Measurements from ENCODE around the gene RPS6KL1.

The RPS6KL1 gene

DNA sequence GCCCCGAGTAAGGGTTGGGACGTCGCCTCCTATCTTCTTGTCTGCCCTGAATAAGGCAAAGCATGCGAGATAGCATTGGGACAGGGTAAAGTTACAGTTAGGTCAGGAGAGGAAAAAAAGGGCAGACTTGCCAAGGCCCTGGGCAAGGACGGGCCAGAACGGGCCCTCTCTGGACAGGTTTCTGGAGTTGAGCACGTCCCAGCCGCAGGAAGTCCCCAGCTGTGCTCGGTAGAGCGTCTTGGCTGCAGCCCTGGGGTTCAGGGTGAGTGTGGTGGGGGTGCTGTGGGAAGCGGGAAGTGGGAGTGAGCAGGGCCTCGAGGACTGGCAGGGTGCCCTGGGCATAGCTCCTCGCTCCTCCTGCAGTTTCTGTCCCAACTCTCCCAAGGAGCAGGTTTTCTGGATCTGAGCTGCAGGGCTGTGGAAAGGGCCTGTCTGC is 5.4 kb downstream of the RPS6KL1 start:
- Histone ChIP-seq H3K18ac (ENCODE audit: low read depth in 1 of 2, low read length in 2 of 2) (no peak overlapping the region), H2BK15ac (ENCODE audit: low read depth, poor library complexity, severe bottlenecking) (no peak overlapping the region), H3K4me2 (ENCODE audit: low read length, poor library complexity, severe bottlenecking) (peak overlapping the region; percentile 35), H3K27me3 (ENCODE audit: control insufficient read depth in 1 of 2, insufficient read depth in 1 of 2, low read length in 2 of 2) (no peaks in the 10 kb centered on the region), H4K91ac (ENCODE audit: low read length) (no peak overlapping the region), H3K79me1 (replicated peaks; ENCODE audit: low read length, poor library complexity, severe bottlenecking) (no peaks in the 10 kb centered on the region), H3K14ac (ENCODE audit: low read length in 2 of 2) (no peak overlapping the region), H2AFZ (ENCODE audit: low read depth, low read length) (no peak overlapping the region), H3K23ac (ENCODE audit: low read length in 2 of 2) (no peak overlapping the region), H3K27ac (ENCODE audit: low read length, poor library complexity, severe bottlenecking) (no peak overlapping the region), H3K36me3 (ENCODE audit: control insufficient read depth in 1 of 2, insufficient read depth in 2 of 2, low read depth in 1 of 2, low read length in 2 of 2) (peaks cover 0 to 2% of the 10 kb centered on the region in 2 experiments), H3K4me1 (ENCODE audit: control insufficient read depth, insufficient read depth, low read depth, low read length) (peaks cover 34% of the 10 kb centered on the region), H2AK5ac (ENCODE audit: low read length, severe bottlenecking) (no peak overlapping the region), H2BK5ac (ENCODE audit: low read depth, low read length, poor library complexity, severe bottlenecking) (no peak overlapping the region), H4K8ac (ENCODE audit: low read length) (no peak overlapping the region), H3K9me3 (ENCODE audit: control insufficient read depth, low read length) (no peaks in the 10 kb centered on the region), H3K4me3 (ENCODE audit: insufficient read depth in 1 of 2, low read depth in 1 of 2, low read length in 2 of 2) (no peak overlapping the region), H2BK120ac (ENCODE audit: low read depth, low read length) (no peak overlapping the region), H2BK12ac (ENCODE audit: low read length in 2 of 2) (no peak overlapping the region), H3K9ac (ENCODE audit: low read length) (no peak overlapping the region), H3K4ac (ENCODE audit: low read depth in 1 of 2, low read length in 2 of 2) (no peak overlapping the region)
- DNase-seq: no peak
- 97% methylated on average over 12 of the region's 13 CpGs for WGBS

DNA sequence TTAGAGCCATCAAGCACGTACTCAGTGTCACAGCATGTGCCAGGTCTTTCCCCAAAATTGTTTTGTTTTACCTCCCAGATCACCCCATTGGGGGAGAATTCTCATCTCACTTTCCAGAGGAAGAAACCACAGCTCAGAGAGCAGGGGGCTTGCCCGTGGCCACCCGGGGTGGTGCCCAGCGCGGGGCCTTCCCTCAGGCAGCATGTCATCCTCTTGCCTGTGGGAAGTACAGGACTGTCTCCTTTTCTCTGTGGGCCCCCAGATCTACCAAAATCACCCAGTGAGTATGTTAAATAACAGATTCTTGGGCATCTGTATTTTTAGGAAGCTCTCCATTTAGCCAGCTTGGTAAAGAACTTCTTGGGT is 5.9 kb downstream of the RPS6KL1 start:
- Histone ChIP-seq H3K27ac (ENCODE audit: low read length, poor library complexity, severe bottlenecking) (no peak overlapping the region), H3K27me3 (ENCODE audit: control insufficient read depth in 1 of 2, insufficient read depth in 1 of 2, low read length in 2 of 2) (no peaks in the 10 kb centered on the region), H2BK15ac (ENCODE audit: low read depth, poor library complexity, severe bottlenecking) (no peak overlapping the region), H2BK12ac (ENCODE audit: low read length in 2 of 2) (no peak overlapping the region), H2AK5ac (ENCODE audit: low read length, severe bottlenecking) (peak overlapping the region; percentile 10), H3K4me1 (ENCODE audit: control insufficient read depth, insufficient read depth, low read depth, low read length) (peaks cover 30% of the 10 kb centered on the region), H3K4me2 (ENCODE audit: low read length, poor library complexity, severe bottlenecking) (no peak overlapping the region), H3K14ac (ENCODE audit: low read length in 2 of 2) (no peak overlapping the region), H4K8ac (ENCODE audit: low read length) (no peak overlapping the region), H3K36me3 (ENCODE audit: control insufficient read depth in 1 of 2, insufficient read depth in 2 of 2, low read depth in 1 of 2, low read length in 2 of 2) (peaks cover 0 to 2% of the 10 kb centered on the region in 2 experiments), H2AFZ (ENCODE audit: low read depth, low read length) (no peak overlapping the region), H2BK5ac (ENCODE audit: low read depth, low read length, poor library complexity, severe bottlenecking) (no peak overlapping the region), H3K18ac (ENCODE audit: low read depth in 1 of 2, low read length in 2 of 2) (no peak overlapping the region), H4K91ac (ENCODE audit: low read length) (no peak overlapping the region), H3K4ac (ENCODE audit: low read depth in 1 of 2, low read length in 2 of 2) (no peak overlapping the region), H3K4me3 (ENCODE audit: insufficient read depth in 1 of 2, low read depth in 1 of 2, low read length in 2 of 2) (no peak overlapping the region), H3K9me3 (ENCODE audit: control insufficient read depth, low read length) (no peaks in the 10 kb centered on the region), H2BK120ac (ENCODE audit: low read depth, low read length) (no peak overlapping the region), H3K79me1 (replicated peaks; ENCODE audit: low read length, poor library complexity, severe bottlenecking) (no peaks in the 10 kb centered on the region), H3K9ac (ENCODE audit: low read length) (no peak overlapping the region), H3K23ac (ENCODE audit: low read length in 2 of 2) (no peak overlapping the region)
- 91% methylated on average over 5 of the region's 5 CpGs for WGBS
- DNase-seq: no peak

DNA sequence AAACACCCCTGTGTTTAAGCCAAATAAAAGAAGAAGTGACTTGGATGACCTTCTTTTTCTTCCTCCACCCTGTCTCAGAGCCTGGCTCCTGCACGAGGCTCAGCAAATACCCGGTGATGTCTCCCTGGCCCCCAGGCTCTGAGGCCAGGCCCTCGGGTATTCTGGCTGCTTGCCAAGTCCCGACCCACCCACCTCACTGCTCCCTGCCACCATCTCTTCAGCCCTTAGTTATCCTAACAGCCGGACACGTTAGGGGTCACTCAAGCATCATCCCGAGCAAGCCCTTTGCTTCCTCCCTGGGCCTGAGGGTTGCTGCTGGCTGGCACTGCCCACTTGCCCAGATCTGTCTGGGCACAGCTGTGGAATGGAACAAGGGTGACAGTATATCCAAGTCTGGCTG is 7.2 kb downstream of the RPS6KL1 start:
- H3K9me3 ChIP-seq (ENCODE audit: control insufficient read depth, low read length): no peaks in the 10 kb centered on the region
- 66% methylated on average over 7 of the region's 7 CpGs for WGBS
- H3K14ac ChIP-seq (ENCODE audit: low read length in 2 of 2): peak overlapping the region in 1 of 2 experiments; percentile 21

DNA sequence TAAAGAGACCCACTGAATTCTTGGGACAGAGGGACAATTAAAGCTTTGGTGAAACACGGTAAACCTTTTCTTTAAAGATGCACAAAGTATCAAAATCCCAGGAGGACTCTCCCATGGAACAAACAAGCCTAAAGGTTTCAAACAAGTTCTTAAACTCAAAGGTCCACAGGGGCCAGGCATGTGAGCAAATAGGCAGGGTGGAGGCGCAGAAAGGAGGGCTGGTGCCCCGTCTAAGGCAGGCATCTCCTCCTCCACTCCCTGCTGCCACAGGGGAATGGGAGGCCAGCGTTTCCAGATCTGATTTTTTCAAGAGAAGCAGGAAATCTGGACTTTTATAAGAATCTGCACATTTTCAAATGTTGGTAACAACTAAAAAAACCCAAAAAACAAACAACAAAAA is 7.6 kb downstream of the RPS6KL1 start:
- WGBS: 82% methylated on average over 4 of the region's 4 CpGs

More for the DNA sequence above, 7.2 kb downstream of the RPS6KL1 start:
- H2BK15ac ChIP-seq (ENCODE audit: low read depth, poor library complexity, severe bottlenecking): no peak overlapping the region
- H2AFZ ChIP-seq (ENCODE audit: low read depth, low read length): no peak overlapping the region
- no peaks in the 10 kb centered on the region for H3K79me1 ChIP-seq (replicated peaks; ENCODE audit: low read length, poor library complexity, severe bottlenecking)
- H3K4me3 ChIP-seq (ENCODE audit: insufficient read depth in 1 of 2, low read depth in 1 of 2, low read length in 2 of 2): no peak overlapping the region
- peaks cover 29% of the 10 kb centered on the region for H3K4me1 ChIP-seq (ENCODE audit: control insufficient read depth, insufficient read depth, low read depth, low read length)
- no peak overlapping the region for H4K8ac ChIP-seq (ENCODE audit: low read length)
- H3K36me3 ChIP-seq (ENCODE audit: control insufficient read depth in 1 of 2, insufficient read depth in 2 of 2, low read depth in 1 of 2, low read length in 2 of 2): peaks cover 0 to 2% of the 10 kb centered on the region in 2 experiments
- H4K91ac ChIP-seq (ENCODE audit: low read length): no peak overlapping the region
- no peak overlapping the region for H2BK12ac ChIP-seq (ENCODE audit: low read length in 2 of 2)
- no peak overlapping the region for H2BK5ac ChIP-seq (ENCODE audit: low read depth, low read length, poor library complexity, severe bottlenecking)
- H3K18ac ChIP-seq (ENCODE audit: low read depth in 1 of 2, low read length in 2 of 2): no peak overlapping the region
- no peak overlapping the region for H3K23ac ChIP-seq (ENCODE audit: low read length in 2 of 2)
- no peak overlapping the region for H3K9ac ChIP-seq (ENCODE audit: low read length)
- H3K4ac ChIP-seq (ENCODE audit: low read depth in 1 of 2, low read length in 2 of 2): no peak overlapping the region
- H3K27me3 ChIP-seq (ENCODE audit: control insufficient read depth in 1 of 2, insufficient read depth in 1 of 2, low read length in 2 of 2): no peaks in the 10 kb centered on the region
- no peak overlapping the region for H3K27ac ChIP-seq (ENCODE audit: low read length, poor library complexity, severe bottlenecking)
- H2AK5ac ChIP-seq (ENCODE audit: low read length, severe bottlenecking): no peak overlapping the region
- no peak overlapping the region for H2BK120ac ChIP-seq (ENCODE audit: low read depth, low read length)
- no peak for DNase-seq
- H3K4me2 ChIP-seq (ENCODE audit: low read length, poor library complexity, severe bottlenecking): no peak overlapping the region

More for the DNA sequence above, 7.6 kb downstream of the RPS6KL1 start:
- H2BK120ac ChIP-seq (ENCODE audit: low read depth, low read length): no peak overlapping the region
- no peak overlapping the region for H2AK5ac ChIP-seq (ENCODE audit: low read length, severe bottlenecking)
- no peak overlapping the region for H2BK12ac ChIP-seq (ENCODE audit: low read length in 2 of 2)
- no peaks in the 10 kb centered on the region for H3K79me1 ChIP-seq (replicated peaks; ENCODE audit: low read length, poor library complexity, severe bottlenecking)
- no peaks in the 10 kb centered on the region for H3K9me3 ChIP-seq (ENCODE audit: control insufficient read depth, low read length)
- H4K91ac ChIP-seq (ENCODE audit: low read length): no peak overlapping the region
- no peak for DNase-seq
- no peak overlapping the region for H3K4ac ChIP-seq (ENCODE audit: low read depth in 1 of 2, low read length in 2 of 2)
- H3K27me3 ChIP-seq (ENCODE audit: control insufficient read depth in 1 of 2, insufficient read depth in 1 of 2, low read length in 2 of 2): no peaks in the 10 kb centered on the region
- H3K4me2 ChIP-seq (ENCODE audit: low read length, poor library complexity, severe bottlenecking): no peak overlapping the region
- no peak overlapping the region for H3K4me3 ChIP-seq (ENCODE audit: insufficient read depth in 1 of 2, low read depth in 1 of 2, low read length in 2 of 2)
- no peak overlapping the region for H3K14ac ChIP-seq (ENCODE audit: low read length in 2 of 2)
- peaks cover 0 to 2% of the 10 kb centered on the region in 2 experiments for H3K36me3 ChIP-seq (ENCODE audit: control insufficient read depth in 1 of 2, insufficient read depth in 2 of 2, low read depth in 1 of 2, low read length in 2 of 2)
- peaks cover 29% of the 10 kb centered on the region for H3K4me1 ChIP-seq (ENCODE audit: control insufficient read depth, insufficient read depth, low read depth, low read length)
- H3K23ac ChIP-seq (ENCODE audit: low read length in 2 of 2): no peak overlapping the region
- H3K18ac ChIP-seq (ENCODE audit: low read depth in 1 of 2, low read length in 2 of 2): no peak overlapping the region
- H3K9ac ChIP-seq (ENCODE audit: low read length): no peak overlapping the region
- no peak overlapping the region for H2BK5ac ChIP-seq (ENCODE audit: low read depth, low read length, poor library complexity, severe bottlenecking)
- no peak overlapping the region for H2AFZ ChIP-seq (ENCODE audit: low read depth, low read length)
- no peak overlapping the region for H4K8ac ChIP-seq (ENCODE audit: low read length)
- no peak overlapping the region for H3K27ac ChIP-seq (ENCODE audit: low read length, poor library complexity, severe bottlenecking)
- no peak overlapping the region for H2BK15ac ChIP-seq (ENCODE audit: low read depth, poor library complexity, severe bottlenecking)

Data from mesenchymal stem cell (in vitro differentiated cells and primary cell).